Middle frontal gyrus (tissue), 1 donor: ENCODE data around the gene TNRC18.
"Not testable (repeated sequence)": the region's sequence is repeated elsewhere in the genome, so short reads cannot be mapped to it uniquely, and the experiment has no call there.

ENCODE experiments used
- DNase-seq: peaks from one replicate; pipeline ENCODE4 v3.0.0-alpha.2; 2015; ENCODE audit warnings: low spot score; ENCODE audit errors: extremely low spot score

Gene TNRC18

GRCh38 chr7:5350174-5350463, 73.5 kb downstream of the TNRC18 start:
- DNase-seq, result no peak

DNA sequence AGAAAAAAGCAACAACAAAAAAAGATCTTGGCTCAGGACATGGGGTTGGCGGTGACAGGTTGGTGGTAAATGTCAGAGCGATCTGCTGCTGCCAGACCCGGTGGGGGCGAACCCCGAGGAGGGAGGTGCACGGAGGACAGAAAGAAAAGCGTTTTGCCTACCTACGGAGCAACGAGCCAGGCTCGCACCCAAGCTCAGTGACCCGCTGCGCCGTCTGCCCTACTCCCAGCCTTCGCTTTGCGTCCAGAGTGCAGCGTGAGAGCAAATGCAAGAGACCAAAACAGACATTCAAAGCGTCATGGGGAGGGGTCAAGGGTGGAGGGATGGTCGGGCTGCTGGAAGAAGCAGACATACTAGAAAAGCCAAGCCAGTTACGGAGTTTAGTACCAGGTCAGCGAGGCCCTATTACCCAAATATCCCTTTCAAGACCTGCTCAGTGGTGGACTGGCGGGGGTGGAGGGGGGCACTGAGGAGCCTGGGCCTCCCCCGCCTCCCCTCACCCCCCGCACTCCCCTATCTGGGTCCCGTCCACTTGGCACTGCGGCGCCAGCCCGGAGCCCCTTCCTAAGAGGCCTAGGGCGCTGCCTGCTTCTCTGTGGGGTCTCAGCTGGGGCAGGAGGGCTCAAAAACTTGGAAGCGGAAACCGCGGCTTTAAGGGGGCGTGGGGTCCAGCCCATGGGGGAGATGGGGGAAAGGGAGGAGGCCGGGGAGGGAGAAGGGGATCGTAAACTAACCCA, 74.0 kb downstream of the TNRC18 start:
- no peak for DNase-seq

- no peak for DNase-seq
These were observed 74.6 kb downstream of the TNRC18 start for GRCh38 chr7:5349005-5349380.

GRCh38 chr7:5348134-5349004, 75.3 kb downstream of the TNRC18 start:
- DNase-seq, result no peak

GRCh38 chr7:5345671-5346070, 78.0 kb downstream of the TNRC18 start:
- DNase-seq, result no peak

GRCh38 chr7:5345171-5345570, 78.5 kb downstream of the TNRC18 start:
- no peak for DNase-seq

DNA sequence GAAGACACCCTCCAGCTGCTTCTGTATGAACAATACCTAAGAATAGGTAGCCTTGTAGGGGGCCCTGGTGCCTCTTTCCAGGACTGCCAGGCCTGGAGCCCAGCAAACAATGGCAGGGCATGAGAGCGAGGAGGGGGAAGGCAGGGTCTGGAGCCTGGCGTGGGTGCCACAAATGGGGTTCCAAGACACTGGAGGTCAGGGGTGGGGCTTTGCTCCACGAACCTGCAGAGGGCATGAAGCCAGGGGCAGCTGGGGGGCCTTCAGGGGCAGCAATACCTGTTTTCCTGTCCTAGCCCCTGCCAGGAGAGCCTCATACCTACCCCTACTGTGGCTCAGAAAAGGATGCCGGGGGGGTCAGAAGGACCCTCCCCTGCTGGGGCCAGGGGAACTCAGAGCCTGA, 79.3 kb downstream of the TNRC18 start:
- DNase-seq, result no peak

GRCh38 chr7:5343884-5344283, 79.8 kb downstream of the TNRC18 start:
- no peak for DNase-seq

DNA sequence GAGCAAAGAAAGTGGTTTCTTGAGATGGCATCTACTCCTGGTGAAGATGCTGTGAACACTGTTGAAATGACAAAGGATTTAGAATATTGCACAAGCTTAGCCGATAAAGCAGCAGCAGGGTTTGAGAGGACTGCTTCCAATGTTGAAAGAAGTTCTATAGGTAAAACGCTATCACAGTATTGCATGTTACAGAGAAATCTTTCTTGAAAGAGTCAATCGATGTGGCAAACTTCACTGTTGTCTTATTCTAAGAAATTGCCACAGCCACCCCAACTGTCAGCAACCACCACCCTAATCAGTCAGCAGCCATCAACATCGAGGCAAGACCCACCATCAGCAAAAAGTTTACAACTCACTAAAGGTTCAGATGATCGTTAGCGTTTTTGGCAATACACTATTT, 81.0 kb downstream of the TNRC18 start:
- no peak for DNase-seq

- no peak for DNase-seq
These were observed 83.7 kb downstream of the TNRC18 start for GRCh38 chr7:5339955-5340354.

- DNase-seq, result no peak
These were observed 86.6 kb downstream of the TNRC18 start for GRCh38 chr7:5337047-5337446.

GRCh38 chr7:5334671-5335070, 89.0 kb downstream of the TNRC18 start:
- no peak for DNase-seq

DNA sequence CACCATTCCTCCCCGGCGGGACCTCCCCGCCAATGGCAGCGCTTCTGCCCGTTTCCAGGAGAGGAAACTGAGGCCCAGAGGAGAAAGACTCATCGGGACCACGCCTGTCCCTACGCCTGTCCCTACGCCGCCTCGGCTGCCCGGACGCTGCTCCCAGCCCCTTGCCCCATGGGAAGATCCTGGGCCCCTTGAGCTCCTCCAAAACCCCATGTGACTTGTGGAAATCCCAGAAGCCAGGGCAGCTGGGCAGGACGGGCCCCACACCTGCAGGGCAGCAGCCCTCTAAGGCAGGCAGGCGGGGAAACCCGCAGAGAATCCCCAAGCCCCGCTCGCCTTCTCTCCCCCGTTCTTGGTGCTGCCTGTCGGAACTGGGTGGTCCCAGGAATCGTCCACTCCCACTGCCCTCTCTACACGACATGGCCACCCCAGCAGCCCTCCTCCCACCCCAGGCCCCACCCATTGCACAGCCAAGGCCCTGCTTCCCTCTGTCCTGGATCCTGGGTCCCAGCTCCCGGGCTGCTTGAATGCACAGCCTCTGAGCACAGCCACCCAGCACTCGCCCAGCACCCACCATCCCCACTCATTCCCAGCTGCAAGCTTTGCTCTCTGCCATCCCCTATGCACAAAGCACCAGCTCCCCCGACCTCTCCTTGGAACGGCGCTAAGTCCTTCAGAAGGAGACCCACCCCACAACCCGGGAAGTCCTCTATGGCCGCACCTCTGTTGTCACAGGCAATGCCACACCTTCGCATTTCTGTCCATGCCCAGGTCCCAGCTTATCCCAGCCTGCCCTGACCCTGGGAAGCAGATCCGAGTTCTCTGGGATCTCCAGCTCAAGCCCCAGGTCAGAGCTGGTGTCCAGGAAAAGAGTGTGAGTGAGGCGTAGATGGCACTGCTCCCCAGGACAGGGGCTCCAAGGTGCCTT, 90.3 kb downstream of the TNRC18 start:
- no peak for DNase-seq

DNA sequence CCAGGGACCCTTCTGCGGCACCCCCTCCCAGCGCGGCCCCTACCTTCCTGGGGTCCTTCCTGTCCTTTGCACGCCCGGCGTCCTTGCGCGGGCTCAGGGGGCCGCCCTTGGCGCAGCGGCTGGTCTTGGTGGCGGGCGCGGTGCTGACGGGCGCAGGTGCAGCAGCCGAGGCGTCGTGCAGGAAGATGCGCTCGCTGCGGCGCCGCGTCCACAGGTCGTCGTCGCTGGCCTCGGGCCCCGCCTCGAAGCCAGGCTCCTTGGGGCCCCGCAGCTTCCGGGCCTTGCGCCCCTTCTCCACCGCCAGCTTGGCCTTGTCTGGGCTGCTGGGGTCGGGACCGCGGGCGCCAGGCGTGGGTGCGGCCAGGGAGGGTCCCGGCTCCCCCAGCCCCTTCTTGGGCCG, 91.1 kb downstream of the TNRC18 start:
- no peak for DNase-seq

DNA sequence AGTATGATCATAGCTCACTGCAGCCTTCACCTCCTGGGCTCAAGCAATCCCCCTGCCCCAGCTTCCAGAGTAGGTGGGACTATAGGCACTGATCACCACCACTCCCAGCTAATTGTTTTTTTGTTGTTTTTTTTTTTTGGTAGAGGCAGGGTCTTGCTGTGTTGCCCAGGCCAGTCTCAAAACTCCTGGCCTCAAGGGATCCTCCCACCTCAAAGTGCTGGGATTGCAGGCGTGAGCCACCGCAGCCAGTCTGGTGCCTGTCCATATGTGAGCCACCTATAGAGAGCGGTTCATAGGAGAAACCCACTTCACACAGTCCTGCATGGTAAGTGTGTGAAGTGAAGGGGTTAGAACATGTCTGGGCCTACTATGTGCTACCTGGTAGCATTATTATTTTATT, 93.3 kb downstream of the TNRC18 start:
- DNase-seq, result no peak

DNA sequence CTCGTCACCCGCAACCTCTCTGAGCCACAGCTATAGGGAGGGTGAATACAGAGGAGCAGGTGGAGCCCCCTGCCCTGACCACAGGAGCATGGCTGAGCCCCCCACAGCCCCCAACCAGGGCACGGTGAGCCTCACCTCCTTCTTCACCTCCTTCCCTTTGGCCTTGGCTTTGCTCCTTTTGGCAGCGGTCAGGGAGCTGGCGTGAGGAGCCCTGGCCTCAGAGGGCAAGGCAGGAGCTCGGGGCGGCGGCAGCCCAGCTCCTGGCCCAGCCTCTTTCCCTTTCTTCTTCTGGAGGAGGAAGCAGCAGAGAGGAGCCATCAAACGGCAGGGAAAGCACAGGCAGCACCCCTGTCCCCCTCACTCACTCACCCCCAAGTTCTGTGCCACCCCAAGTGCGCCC, 98.7 kb downstream of the TNRC18 start:
- no peak for DNase-seq

DNA sequence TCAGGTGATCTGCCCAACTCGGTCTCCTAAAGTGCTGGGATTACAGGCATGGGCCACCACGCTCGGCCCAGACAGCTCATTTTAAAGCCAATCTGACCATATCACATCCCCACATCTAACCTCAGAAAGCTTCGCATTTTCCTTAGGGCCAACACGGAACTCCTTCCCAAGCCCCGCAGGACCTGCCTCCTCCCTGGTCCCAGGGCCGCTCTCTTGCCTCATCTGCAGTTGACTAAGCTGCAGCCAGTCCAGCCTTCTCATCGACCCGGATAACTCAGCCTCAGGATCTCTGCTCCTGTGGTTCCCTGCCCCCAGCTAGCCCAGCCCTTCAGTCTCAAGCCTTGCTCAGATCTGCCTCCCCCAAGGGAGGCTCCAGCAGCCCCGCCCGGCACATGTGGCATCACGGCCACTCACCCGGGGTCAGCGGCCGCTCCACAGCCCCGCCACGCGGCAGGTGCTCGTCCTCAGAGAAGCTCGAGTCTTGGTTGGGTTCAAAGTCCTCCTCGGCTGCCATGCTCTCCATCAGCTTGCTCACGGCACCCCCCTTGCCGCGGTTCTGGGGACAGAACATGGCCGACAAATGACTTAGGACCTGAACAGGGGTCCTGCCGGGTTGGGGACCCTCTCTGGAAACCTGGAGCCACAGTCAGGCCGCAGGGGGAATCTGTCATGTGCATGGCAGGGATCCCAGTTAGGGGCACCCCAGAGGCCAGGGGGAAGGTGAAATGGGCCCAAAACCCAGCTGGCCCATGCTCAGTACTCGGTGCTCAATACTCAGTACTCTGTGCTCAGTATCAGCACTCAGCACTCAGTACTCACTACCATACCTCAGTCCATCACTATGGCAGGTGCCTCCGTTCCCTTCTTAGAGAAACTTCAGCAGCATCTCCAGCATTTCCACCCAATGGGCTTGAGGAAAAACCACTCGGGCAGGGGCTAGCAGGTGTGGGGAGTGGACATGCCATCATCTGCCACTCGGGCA, 99.5 kb downstream of the TNRC18 start:
- not testable (repeated sequence) for DNase-seq

GRCh38 chr7:5322621-5323410, 100.8 kb downstream of the TNRC18 start:
- no peak for DNase-seq

GRCh38 chr7:5320802-5321396, 102.7 kb downstream of the TNRC18 start:
- no peak for DNase-seq

GRCh38 chr7:5320391-5320790, 103.2 kb downstream of the TNRC18 start:
- DNase-seq, result no peak
